ENCODE data around the gene PRELID3B.

DNA sequence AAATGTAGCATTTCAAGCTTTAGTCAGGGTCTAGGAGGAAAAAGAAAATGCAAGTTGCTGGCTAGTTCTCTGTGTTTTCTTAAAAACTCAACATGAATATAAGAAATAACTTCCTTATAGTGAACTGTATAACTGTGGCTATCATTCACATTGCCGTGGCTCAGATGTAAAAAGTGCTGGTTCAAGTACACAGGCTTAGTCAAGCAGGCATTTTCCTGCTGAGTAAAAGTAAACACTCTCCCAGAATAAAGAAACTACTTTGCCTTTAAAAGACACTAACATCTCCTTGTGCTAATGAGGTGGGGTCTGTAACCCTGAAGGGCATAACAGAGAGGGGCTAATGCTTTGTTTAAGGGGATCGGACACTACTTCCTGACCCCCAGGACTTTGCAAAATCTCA, 13.8 kb downstream of the PRELID3B start:
- TF ChIP-seq, protein P1, sequence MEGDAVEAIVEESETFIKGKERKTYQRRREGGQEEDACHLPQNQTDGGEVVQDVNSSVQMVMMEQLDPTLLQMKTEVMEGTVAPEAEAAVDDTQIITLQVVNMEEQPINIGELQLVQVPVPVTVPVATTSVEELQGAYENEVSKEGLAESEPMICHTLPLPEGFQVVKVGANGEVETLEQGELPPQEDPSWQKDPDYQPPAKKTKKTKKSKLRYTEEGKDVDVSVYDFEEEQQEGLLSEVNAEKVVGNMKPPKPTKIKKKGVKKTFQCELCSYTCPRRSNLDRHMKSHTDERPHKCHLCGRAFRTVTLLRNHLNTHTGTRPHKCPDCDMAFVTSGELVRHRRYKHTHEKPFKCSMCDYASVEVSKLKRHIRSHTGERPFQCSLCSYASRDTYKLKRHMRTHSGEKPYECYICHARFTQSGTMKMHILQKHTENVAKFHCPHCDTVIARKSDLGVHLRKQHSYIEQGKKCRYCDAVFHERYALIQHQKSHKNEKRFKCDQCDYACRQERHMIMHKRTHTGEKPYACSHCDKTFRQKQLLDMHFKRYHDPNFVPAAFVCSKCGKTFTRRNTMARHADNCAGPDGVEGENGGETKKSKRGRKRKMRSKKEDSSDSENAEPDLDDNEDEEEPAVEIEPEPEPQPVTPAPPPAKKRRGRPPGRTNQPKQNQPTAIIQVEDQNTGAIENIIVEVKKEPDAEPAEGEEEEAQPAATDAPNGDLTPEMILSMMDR (IDR thresholded peaks at IDR 0.05): no peak
- no peak for TF ChIP-seq POLR2A (IDR thresholded peaks at IDR 0.05)
